Kidney (tissue), 14 donors: ENCODE results near the gene RAPGEF5. TPM values are rescaled to one million over a fixed set of nuclear protein-coding genes. Genes with fewer than 3 reads are reported as not detected.

Experiments
- DNase-seq, 5 donors: peaks; one replicate each; pipeline ENCODE4 v3.0.0-alpha.2; 2013 to 2020
- FAIRE-seq: peaks from 2 replicates; lab custom pipeline; 2012; peaks lifted over from hg19 to GRCh38; lab: Jason Lieb, UNC
- H3K27ac ChIP-seq, 2 donors: one replicate each; pipeline ENCODE4 v1.7.0; 2013; ENCODE audit warnings: low read depth in 2 of 2, low read length in 2 of 2, inconsistent platforms in 1 of 2
- H3K27me3 ChIP-seq: one replicate; pipeline ENCODE4 v1.7.1; 2013; ENCODE audit warnings: low read length, inconsistent platforms; ENCODE audit not compliant: control insufficient read depth, insufficient read depth
- H3K36me3 ChIP-seq, 3 donors: one replicate each; pipeline versions ENCODE4 v1.7.0 to v1.7.1; 2013; ENCODE audit warnings: low read length in 3 of 3, control low read depth in 1 of 3, inconsistent platforms in 1 of 3; ENCODE audit not compliant: insufficient read depth in 3 of 3, control insufficient read depth in 2 of 3
- H3K4me1 ChIP-seq, 3 donors: one replicate each; pipeline versions ENCODE4 v1.7.0 to v1.7.1; 2013; ENCODE audit warnings: low read length in 3 of 3, inconsistent platforms in 1 of 3, low read depth in 1 of 3; ENCODE audit not compliant: control insufficient read depth in 2 of 3, insufficient read depth in 2 of 3
- H3K4me3 ChIP-seq, 3 donors: one replicate each; pipeline versions ENCODE4 v1.7.0 to v1.8.1; 2013; ENCODE audit warnings: low read length in 3 of 3, control low read depth in 1 of 3, inconsistent platforms in 1 of 3
- H3K9ac ChIP-seq, 3 donors: one replicate each; pipeline versions ENCODE4 v1.7.0 to v1.7.1; 2013; ENCODE audit warnings: low read length in 3 of 3, control low read depth in 1 of 3, inconsistent platforms in 1 of 3
- H3K9me3 ChIP-seq, 3 donors: one replicate each; pipeline versions ENCODE4 v1.7.0 to v1.7.1; 2013; ENCODE audit warnings: low read length in 3 of 3, control low read depth in 1 of 3, inconsistent platforms in 1 of 3; ENCODE audit not compliant: control insufficient read depth in 2 of 3, insufficient read depth in 1 of 3
- intact Hi-C: fragments of 100-400 bp; cut with DNase I; formaldehyde crosslinking; loops from one replicate; pipeline ENCODE4 v1.11.1; 2022
- polyA plus RNA-seq: library from polyadenylated mRNA; stranded (reverse); fragments of 350-450 nt; fragmentation: Illumina TruSeq; extraction: RNeasy Lipid Tissue Mini Kit (QIAGEN cat#74804); gene quantifications from one replicate; pipeline ENCODE4 v1.2.3, GENCODE V29; 2014; ENCODE audit warnings: low read depth, low replicate concordance; ENCODE audit not compliant: insufficient read depth
- total RNA-seq: library from RNA; stranded (reverse); fragmentation: NEBNext Ultra II Directional; extraction: Animal tissue kit (Norgen Biotek cat#: 25700); gene quantifications from one replicate; pipeline ENCODE4 v1.2.1, GENCODE V29; 2021
- TF ChIP-seq, protein P1 (sequence below): IDR thresholded peaks from 3 replicates; pipeline ENCODE4 v1.5.1; 2012; ENCODE audit warnings: mild to moderate bottlenecking, moderate library complexity, borderline replicate concordance; ENCODE audit not compliant: insufficient read depth; ENCODE audit errors: extremely low read depth
- donor health status: control.
- donor health status: control.
- donor health status: control.
- donor health status: control.
- donor health status: control.
- donor health status: DM: yes; HTN: yes; CAD: no.
- donor health status: Normal renal cell carcinoma (clear cell type).

The RAPGEF5 gene
- total and polyA plus RNA-seq, 2 donors from 2014 or later, result 3.9 to 67.8 TPM

DNA sequence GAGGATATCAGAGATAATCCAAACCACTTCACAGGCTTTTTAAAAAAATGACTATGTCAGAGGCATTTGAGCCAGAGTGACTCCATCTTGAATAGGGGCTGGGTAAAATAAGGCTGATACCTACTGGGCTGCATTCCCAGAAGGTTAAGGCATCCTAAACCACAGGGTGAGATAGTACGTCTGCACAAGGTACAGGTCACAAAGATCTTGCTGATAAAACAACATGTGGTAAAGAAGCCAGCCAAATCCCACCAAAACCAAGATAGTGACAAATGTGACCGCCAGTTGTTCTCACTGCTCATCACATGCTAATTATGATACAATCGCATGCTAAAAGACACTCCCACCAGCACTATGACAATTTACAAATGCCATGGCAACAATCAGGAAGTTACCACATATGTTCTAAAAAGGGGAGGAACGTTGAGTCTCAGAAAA lies 177.5 kb downstream of the RAPGEF5 start:
- Histone ChIP-seq H3K4me1 (no peaks in the 10 kb centered on the region), H3K9me3 (no peaks in the 10 kb centered on the region), H3K4me3 (no peak overlapping the region), H3K9ac (no peak overlapping the region), H3K36me3 (no peaks in the 10 kb centered on the region), H3K27me3 (no peaks in the 10 kb centered on the region), H3K27ac (no peak overlapping the region)
- FAIRE-seq (no peak), DNase-seq (no peak)
- TF ChIP-seq, protein P1, sequence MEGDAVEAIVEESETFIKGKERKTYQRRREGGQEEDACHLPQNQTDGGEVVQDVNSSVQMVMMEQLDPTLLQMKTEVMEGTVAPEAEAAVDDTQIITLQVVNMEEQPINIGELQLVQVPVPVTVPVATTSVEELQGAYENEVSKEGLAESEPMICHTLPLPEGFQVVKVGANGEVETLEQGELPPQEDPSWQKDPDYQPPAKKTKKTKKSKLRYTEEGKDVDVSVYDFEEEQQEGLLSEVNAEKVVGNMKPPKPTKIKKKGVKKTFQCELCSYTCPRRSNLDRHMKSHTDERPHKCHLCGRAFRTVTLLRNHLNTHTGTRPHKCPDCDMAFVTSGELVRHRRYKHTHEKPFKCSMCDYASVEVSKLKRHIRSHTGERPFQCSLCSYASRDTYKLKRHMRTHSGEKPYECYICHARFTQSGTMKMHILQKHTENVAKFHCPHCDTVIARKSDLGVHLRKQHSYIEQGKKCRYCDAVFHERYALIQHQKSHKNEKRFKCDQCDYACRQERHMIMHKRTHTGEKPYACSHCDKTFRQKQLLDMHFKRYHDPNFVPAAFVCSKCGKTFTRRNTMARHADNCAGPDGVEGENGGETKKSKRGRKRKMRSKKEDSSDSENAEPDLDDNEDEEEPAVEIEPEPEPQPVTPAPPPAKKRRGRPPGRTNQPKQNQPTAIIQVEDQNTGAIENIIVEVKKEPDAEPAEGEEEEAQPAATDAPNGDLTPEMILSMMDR, result no peak
- intact Hi-C loops, result no loop called here

DNA sequence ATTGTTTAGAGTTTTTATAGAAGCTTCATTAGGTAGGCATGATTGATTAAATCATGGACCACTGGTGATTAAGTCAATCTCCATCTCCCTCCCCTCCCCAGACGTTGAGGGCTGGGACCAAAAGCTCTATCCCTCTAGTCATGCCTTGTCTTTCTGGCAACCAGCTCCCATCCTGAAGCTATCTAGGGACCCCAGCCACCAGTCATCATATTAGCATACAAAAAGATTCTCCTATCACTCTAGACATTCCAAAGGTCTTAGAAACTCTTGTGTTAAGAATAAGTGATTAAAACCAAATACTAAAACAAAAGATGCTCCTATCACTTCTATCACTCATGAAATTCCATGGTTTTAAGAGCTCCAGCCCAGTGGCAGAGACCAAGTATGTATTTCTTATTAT lies 178.2 kb downstream of the RAPGEF5 start:
- TF ChIP-seq, protein P1, result no peak
- intact Hi-C loops, result no loop called here
- Histone ChIP-seq H3K9me3 (no peaks in the 10 kb centered on the region), H3K4me3 (no peak overlapping the region), H3K4me1 (no peaks in the 10 kb centered on the region), H3K27me3 (no peaks in the 10 kb centered on the region), H3K27ac (no peak overlapping the region), H3K36me3 (no peaks in the 10 kb centered on the region), H3K9ac (no peak overlapping the region)
- DNase-seq, result no peak
- FAIRE-seq, result no peak

DNA sequence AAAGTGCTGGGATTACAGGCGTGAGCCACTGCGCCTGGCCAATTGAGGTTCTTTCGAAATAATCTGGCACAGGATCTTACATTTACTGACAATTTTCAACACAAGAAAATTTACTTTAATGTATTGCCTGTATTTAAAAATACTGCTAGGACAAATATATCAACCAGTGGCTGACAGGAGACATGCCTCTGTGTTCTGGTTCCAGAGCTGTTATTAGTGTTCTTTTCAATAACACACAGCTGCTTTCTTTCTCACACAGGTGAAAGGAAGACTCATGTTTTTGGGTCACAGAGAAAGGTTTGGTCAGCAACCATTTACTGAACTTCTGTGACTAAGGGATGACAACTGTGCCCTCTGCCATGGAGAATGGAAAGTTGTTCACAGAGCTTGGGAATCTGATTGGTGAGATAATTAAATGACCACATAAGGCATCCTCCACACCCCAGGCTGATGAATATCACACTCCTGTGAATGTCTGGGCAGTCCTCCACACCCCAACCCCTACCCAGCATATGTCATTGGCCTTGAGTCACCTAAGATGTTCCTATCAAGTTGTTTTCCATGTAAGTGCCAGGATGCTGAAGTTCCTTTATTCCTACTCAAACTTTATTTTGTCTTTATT lies 180.1 kb downstream of the RAPGEF5 start:
- H3K4me3 ChIP-seq, result no peak overlapping the region
- no peaks in the 10 kb centered on the region for H3K9me3 ChIP-seq
- FAIRE-seq, result no peak
- H3K27me3 ChIP-seq, result no peaks in the 10 kb centered on the region
- H3K9ac ChIP-seq, result no peak overlapping the region
- H3K27ac ChIP-seq, result no peak overlapping the region
- no peaks in the 10 kb centered on the region for H3K4me1 ChIP-seq
- H3K36me3 ChIP-seq, result no peaks in the 10 kb centered on the region
- TF ChIP-seq, protein P1, result no peak
- intact Hi-C loops, result no loop called here
- no peak for DNase-seq

DNA sequence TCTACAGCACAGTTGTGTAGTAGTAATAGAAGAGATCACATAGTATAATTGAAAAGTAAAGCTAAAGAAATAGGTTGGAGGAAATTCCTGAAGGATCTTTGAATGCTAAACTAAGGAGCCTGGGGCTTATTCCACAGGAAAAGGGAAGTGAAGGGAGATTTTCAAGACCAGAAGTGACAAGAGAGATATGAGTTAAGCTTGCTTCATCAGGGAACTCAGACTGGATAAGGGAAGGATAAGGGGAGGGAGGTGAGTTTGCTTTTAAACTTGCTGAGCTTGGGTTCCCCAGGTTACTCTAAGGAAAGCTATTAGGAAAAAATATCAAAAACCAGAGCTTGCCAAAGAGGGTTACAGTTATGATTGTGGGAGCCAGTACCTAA lies 182.4 kb downstream of the RAPGEF5 start:
- no peak overlapping the region for H3K4me3 ChIP-seq

More for the DNA sequence above, 182.4 kb downstream of the RAPGEF5 start:
- Histone ChIP-seq H3K27ac (no peak overlapping the region), H3K36me3 (no peaks in the 10 kb centered on the region), H3K9me3 (no peaks in the 10 kb centered on the region), H3K9ac (no peak overlapping the region), H3K4me1 (no peaks in the 10 kb centered on the region), H3K27me3 (no peaks in the 10 kb centered on the region)
- FAIRE-seq (no peak), DNase-seq (no peak)
- intact Hi-C loops, result no loop called here
- TF ChIP-seq, protein P1, result no peak
